Caco-2 (cell line): Measurements from ENCODE around the gene SCUBE1. TPM values are rescaled to one million over a fixed set of nuclear protein-coding genes. Genes with fewer than 3 reads are reported as not detected.

Experiments used
- BruUV-seq: library from RNA; stranded (reverse); fragments of 400-500 nt; replicated peaks from 2 replicates; lab custom pipeline; 2021; lab: Mats Ljungman, UMichigan
- CTCF ChIA-PET: fragments of 300-600 bp; sonication (Branson Sonifier 250); formaldehyde crosslinking; loops from one replicate; lab custom pipeline; 2022; ENCODE audit warnings: antibody characterized with exemption; lab: Charles Lee
- POLR2A ChIA-PET: fragments of 300-600 bp; sonication (Branson Sonifier 250); formaldehyde crosslinking; loops from one replicate; lab custom pipeline; 2022; ENCODE audit warnings: antibody characterized with exemption; lab: Charles Lee
- DNase-seq, 2 experiments: peaks; one replicate each; pipeline versions ENCODE4 v3.0.0 to v3.0.0-alpha.2; 2020 to 2022
- H3K27me3 ChIP-seq: replicated peaks from 2 replicates; pipeline ENCODE4 v1.6.0; 2011; ENCODE audit warnings: low read length; ENCODE audit not compliant: control insufficient read depth, insufficient read depth
- H3K36me3 ChIP-seq: 2 replicates; pipeline ENCODE4 v1.5.1; 2011; ENCODE audit warnings: low read length; ENCODE audit not compliant: control insufficient read depth, insufficient read depth
- H3K4me1 ChIP-seq: fragments of 250-450 bp; sonication (Bioruptor Pico); 2 replicates; pipeline ENCODE4 v1.5.1; 2020; ENCODE audit warnings: mild to moderate bottlenecking
- H3K4me3 ChIP-seq: 2 replicates; pipeline ENCODE4 v1.5.1; 2011; ENCODE audit warnings: low read depth, mild to moderate bottlenecking, control low read depth, low read length
- H3K9me3 ChIP-seq: fragments of 250-450 bp; sonication (Bioruptor Pico); 2 replicates; pipeline ENCODE4 v1.5.1; 2020; ENCODE audit warnings: mild to moderate bottlenecking, moderate library complexity
- H3K27ac Mint-ChIP-seq: one replicate; pipeline ENCODE4 v1.8.0; 2022; ENCODE audit warnings: mixed read lengths; ENCODE audit not compliant: unreplicated experiment
- H3K27me3 Mint-ChIP-seq: one replicate; pipeline ENCODE4 v1.8.0; 2022; ENCODE audit warnings: mixed read lengths; ENCODE audit not compliant: insufficient read depth, unreplicated experiment
- H3K36me3 Mint-ChIP-seq: one replicate; pipeline ENCODE4 v1.8.0; 2022; ENCODE audit warnings: mild to moderate bottlenecking, mixed read lengths; ENCODE audit not compliant: insufficient read depth, unreplicated experiment
- H3K4me1 Mint-ChIP-seq: one replicate; pipeline ENCODE4 v1.8.0; 2022; ENCODE audit warnings: low read depth, mixed read lengths; ENCODE audit not compliant: unreplicated experiment
- H3K4me3 Mint-ChIP-seq: one replicate; pipeline ENCODE4 v1.8.0; 2022; ENCODE audit warnings: mild to moderate bottlenecking, moderate library complexity, mixed read lengths; ENCODE audit not compliant: unreplicated experiment
- H3K9me3 Mint-ChIP-seq: one replicate; pipeline ENCODE4 v1.8.0; 2022; ENCODE audit warnings: mixed read lengths; ENCODE audit not compliant: unreplicated experiment
- CTCF ChIP-seq, 2 experiments: fragments of 200-600 bp in 1 of 2; IDR thresholded peaks; 1 replicate in 1 of 2; 2 replicates in 1 of 2; pipeline versions ENCODE4 v1.5.1 to v1.8.0; 2011 to 2022; ENCODE audit warnings: antibody characterized with exemption in 1 of 2, control low read depth in 1 of 2, inconsistent platforms in 1 of 2, low read depth in 1 of 2, low read length in 1 of 2, mild to moderate bottlenecking in 1 of 2, moderate library complexity in 1 of 2; ENCODE audit not compliant: insufficient read depth in 1 of 2, severe bottlenecking in 1 of 2, unreplicated experiment in 1 of 2
- intact Hi-C: fragments of 100-400 bp; cut with micrococcal nuclease; formaldehyde crosslinking; loops from one replicate; pipeline ENCODE4 v1.10.0; 2022; ENCODE audit not compliant: unreplicated experiment
- total RNA-seq: library from RNA; stranded (reverse); gene quantifications from 2 replicates; pipeline ENCODE4 v1.2.3, GENCODE V29; 2022

Gene SCUBE1
- total RNA-seq, 1 experiment from 2014 or later: not detected

- ChIA-PET CTCF (interaction anchor here (2.3 kb wide), 1 partner anchor 43 kb away, joined by 23 read pairs; no protein-coding TSS in a partner anchor), POLR2A (no interaction called here)
- no peaks in the 10 kb centered on the region for H3K9me3 ChIP-seq
- Mint-ChIP-seq H3K4me3 (no peak overlapping the region), H3K27me3 (peaks cover 6% of the 10 kb centered on the region), H3K27ac (no peak overlapping the region), H3K4me1 (peaks cover 6% of the 10 kb centered on the region), H3K9me3 (no peaks in the 10 kb centered on the region), H3K36me3 (peaks cover 7% of the 10 kb centered on the region)
- H3K27me3 ChIP-seq: no peaks in the 10 kb centered on the region
- BruUV-seq: no TSS peak
- H3K4me1 ChIP-seq: 0 out of 2 replicates have a peak, but pooled peaks cover 8% of the 10 kb centered on the region
- TF ChIP-seq CTCF (IDR thresholded peaks at IDR 0.05; ENCODE audit: insufficient read depth in 1 of 2, low read depth in 1 of 2, low read length in 1 of 2, severe bottlenecking in 1 of 2, unreplicated experiment in 1 of 2): no peak
- H3K36me3 ChIP-seq: no peaks in the 10 kb centered on the region
- intact Hi-C loops: loop anchor here (5.0 kb wide), 1 partner anchor 43 kb away; the partner anchor contains the start of gene TTLL12
- no peak overlapping the region for H3K4me3 ChIP-seq
- no peak for DNase-seq
These were observed 112.6 kb downstream of the SCUBE1 start for GRCh38 chr22:43230571-43230970.

GRCh38 chr22:43228863-43229262 lies 114.3 kb downstream of the SCUBE1 start:
- no peaks in the 10 kb centered on the region for H3K36me3 ChIP-seq
- no peaks in the 10 kb centered on the region for H3K9me3 Mint-ChIP-seq
- TF ChIP-seq CTCF (IDR thresholded peaks at IDR 0.05; ENCODE audit: insufficient read depth in 1 of 2, low read depth in 1 of 2, low read length in 1 of 2, severe bottlenecking in 1 of 2, unreplicated experiment in 1 of 2): no peak
- intact Hi-C loops: no loop called here
- H3K4me1 ChIP-seq: 0 out of 2 replicates have a peak, but pooled peaks cover 8% of the 10 kb centered on the region
- POLR2A ChIA-PET: interaction anchor here (1.0 kb wide), 1 partner anchor 42 kb away, joined by 4 read pairs; no protein-coding TSS in a partner anchor
- H3K36me3 Mint-ChIP-seq: peaks cover 7% of the 10 kb centered on the region
- no peak overlapping the region for H3K4me3 Mint-ChIP-seq
- no peak overlapping the region for H3K4me3 ChIP-seq
- H3K9me3 ChIP-seq: no peaks in the 10 kb centered on the region
- no peaks in the 10 kb centered on the region for H3K27me3 ChIP-seq
- no peak overlapping the region for H3K27ac Mint-ChIP-seq
- no TSS peak for BruUV-seq
- CTCF ChIA-PET: interaction anchor here (0.6 to 1.6 kb wide), 6 partner anchors 41 to 175 kb away, joined by 3 to 5 read pairs (median 4); no protein-coding TSS in a partner anchor
- H3K4me1 Mint-ChIP-seq: peaks cover 6% of the 10 kb centered on the region
- peaks cover 6% of the 10 kb centered on the region for H3K27me3 Mint-ChIP-seq
- DNase-seq: no peak

- intact Hi-C loops: no loop called here
- peaks cover 7% of the 10 kb centered on the region for H3K36me3 Mint-ChIP-seq
- ChIA-PET CTCF (interaction anchor here (0.6 to 1.6 kb wide), 6 partner anchors 33 to 176 kb away, joined by 3 to 5 read pairs (median 4); no protein-coding TSS in a partner anchor), POLR2A (interaction anchor here (1.0 kb wide), 1 partner anchor 41 kb away, joined by 4 read pairs; no protein-coding TSS in a partner anchor)
- H3K27me3 Mint-ChIP-seq: peaks cover 6% of the 10 kb centered on the region
- H3K9me3 ChIP-seq: no peaks in the 10 kb centered on the region
- H3K4me1 Mint-ChIP-seq: peaks cover 6% of the 10 kb centered on the region
- peak; percentile 15 to 32 for TF ChIP-seq CTCF (IDR thresholded peaks at IDR 0.05; ENCODE audit: insufficient read depth in 1 of 2, low read depth in 1 of 2, low read length in 1 of 2, severe bottlenecking in 1 of 2, unreplicated experiment in 1 of 2)
- no peak overlapping the region for H3K27ac Mint-ChIP-seq
- H3K27me3 ChIP-seq: no peaks in the 10 kb centered on the region
- DNase-seq: peak; percentile 45 to 55
- no peaks in the 10 kb centered on the region for H3K9me3 Mint-ChIP-seq
- 0 out of 2 replicates have a peak, but pooled peaks cover 8% of the 10 kb centered on the region for H3K4me1 ChIP-seq
- BruUV-seq: no TSS peak
- no peak overlapping the region for H3K4me3 Mint-ChIP-seq
- H3K36me3 ChIP-seq: no peaks in the 10 kb centered on the region
- no peak overlapping the region for H3K4me3 ChIP-seq
These were observed 114.8 kb downstream of the SCUBE1 start for GRCh38 chr22:43228330-43228729.
